IMR-90 (cell line): ENCODE measurements around the gene UBE2G1. TPM values are rescaled to one million over a fixed set of nuclear protein-coding genes. Genes with fewer than 3 reads are reported as not detected.

Source experiments
- ATAC-seq: fragments of 200-7000 bp; cut with Tn5 transposase; 2 replicates; pipeline ENCODE4 v1.9.1; 2020; ENCODE audit warnings: low read depth, mild to moderate bottlenecking, moderate library complexity
- BruUV-seq: library from RNA; stranded (reverse); fragments of 400-500 nt; replicated peaks from 2 replicates; lab custom pipeline; 2021; lab: Mats Ljungman, UMichigan
- CTCF ChIA-PET: fragments of 300-600 bp; formaldehyde crosslinking; extraction: SDS; loops from one replicate; lab custom pipeline; 2021; ENCODE audit warnings: antibody characterized with exemption; lab: Yijun Ruan, JAX
- POLR2A ChIA-PET: fragments of 300-600 bp; sonication (Branson Sonifier 250); formaldehyde crosslinking; loops from one replicate; lab custom pipeline; 2022; ENCODE audit warnings: antibody characterized with exemption; ENCODE audit not compliant: unreplicated experiment; lab: Charles Lee
- DNase-seq: peaks from one replicate; pipeline ENCODE4 v3.0.0; 2013
- H2AFZ ChIP-seq: replicated peaks from 2 replicates; pipeline ENCODE3; 2013; ENCODE audit warnings: low read length, mild to moderate bottlenecking; ENCODE audit not compliant: poor library complexity
- H2AK5ac ChIP-seq: 2 replicates; pipeline ENCODE4 v1.6.1; 2013; ENCODE audit warnings: low read depth, low read length, inconsistent platforms
- H2AK9ac ChIP-seq: replicated peaks from 2 replicates; pipeline ENCODE3; 2013; ENCODE audit warnings: mild to moderate bottlenecking, low read depth, low read length, moderate library complexity; ENCODE audit not compliant: poor library complexity
- H2BK120ac ChIP-seq: 2 replicates; pipeline ENCODE4 v1.6.1; 2013; ENCODE audit warnings: low read depth, low read length, inconsistent platforms
- H2BK15ac ChIP-seq: 3 replicates; pipeline ENCODE4 v1.6.1; 2013; ENCODE audit warnings: low read depth, low read length, inconsistent platforms
- H2BK20ac ChIP-seq: 2 replicates; pipeline ENCODE4 v1.6.1; 2013; ENCODE audit warnings: low read depth, mild to moderate bottlenecking, inconsistent platforms, low read length, moderate library complexity
- H2BK5ac ChIP-seq: 2 replicates; pipeline ENCODE4 v1.6.1; 2013; ENCODE audit warnings: mild to moderate bottlenecking, low read depth, low read length, inconsistent platforms; ENCODE audit not compliant: poor library complexity, severe bottlenecking
- H3K14ac ChIP-seq: replicated peaks from 2 replicates; pipeline ENCODE4 v1.6.1; 2013; ENCODE audit warnings: low read depth, low read length, inconsistent platforms
- H3K18ac ChIP-seq: 2 replicates; pipeline ENCODE4 v1.6.1; 2013; ENCODE audit warnings: low read depth, low read length, control low read depth
- H3K23ac ChIP-seq: 2 replicates; pipeline ENCODE4 v1.6.1; 2013; ENCODE audit warnings: low read depth, low read length, inconsistent platforms
- H3K27ac ChIP-seq: 2 replicates; pipeline ENCODE4 v1.5.1; 2013; ENCODE audit warnings: mild to moderate bottlenecking, control low read depth, low read length; ENCODE audit not compliant: insufficient read depth
- H3K27me3 ChIP-seq: 2 replicates; pipeline ENCODE4 v1.6.1; 2013; ENCODE audit warnings: low read length; ENCODE audit not compliant: control insufficient read depth, insufficient read depth
- H3K36me3 ChIP-seq: 2 replicates; pipeline ENCODE4 v1.6.1; 2013; ENCODE audit warnings: low read length, mixed read lengths; ENCODE audit not compliant: control insufficient read depth, insufficient read depth
- H3K4ac ChIP-seq: 2 replicates; pipeline ENCODE4 v1.6.1; 2013; ENCODE audit warnings: low read depth, low read length, inconsistent platforms
- H3K4me1 ChIP-seq: 2 replicates; pipeline ENCODE4 v1.6.1; 2013; ENCODE audit warnings: low read length, mixed read lengths; ENCODE audit not compliant: control insufficient read depth, insufficient read depth
- H3K4me2 ChIP-seq: 2 replicates; pipeline ENCODE4 v1.6.1; 2013; ENCODE audit warnings: low read depth, mild to moderate bottlenecking, control low read depth, low read length, moderate library complexity
- H3K4me3 ChIP-seq: 2 replicates; pipeline ENCODE4 v1.5.1; 2013; ENCODE audit warnings: low read depth, mild to moderate bottlenecking, control low read depth, low read length, moderate library complexity; ENCODE audit not compliant: insufficient read depth
- H3K56ac ChIP-seq: 2 replicates; pipeline ENCODE4 v1.6.1; 2013; ENCODE audit warnings: low read length, inconsistent platforms; ENCODE audit not compliant: insufficient read depth; ENCODE audit errors: extremely low read depth
- H3K79me1 ChIP-seq, 2 experiments: 2 replicates each; pipeline ENCODE4 v1.6.1; 2013; ENCODE audit warnings: low read length in 2 of 2, inconsistent platforms in 1 of 2, low read depth in 1 of 2
- H3K9ac ChIP-seq: 2 replicates; pipeline ENCODE4 v1.6.1; 2013; ENCODE audit warnings: low read depth, low read length, control low read depth
- H3K9me1 ChIP-seq: 2 replicates; pipeline ENCODE4 v1.6.1; 2013; ENCODE audit warnings: low read length, inconsistent platforms; ENCODE audit not compliant: insufficient read depth
- H3K9me3 ChIP-seq: 2 replicates; pipeline ENCODE4 v1.6.1; 2013; ENCODE audit warnings: low read length; ENCODE audit not compliant: control insufficient read depth, insufficient read depth
- H4K20me1 ChIP-seq: 2 replicates; pipeline ENCODE4 v1.6.1; 2013; ENCODE audit warnings: low read length, inconsistent platforms; ENCODE audit not compliant: insufficient read depth
- H4K5ac ChIP-seq: 2 replicates; pipeline ENCODE4 v1.6.1; 2013; ENCODE audit warnings: mild to moderate bottlenecking, low read depth, low read length, control low read depth
- H4K8ac ChIP-seq, 2 experiments: 2 replicates each; pipeline ENCODE4 v1.6.1; 2013; ENCODE audit warnings: low read depth in 2 of 2, low read length in 2 of 2, control low read depth in 1 of 2, inconsistent platforms in 1 of 2
- H4K91ac ChIP-seq: 2 replicates; pipeline ENCODE4 v1.6.1; 2013; ENCODE audit warnings: low read depth, low read length, inconsistent platforms; ENCODE audit not compliant: insufficient read depth
- BHLHE40 ChIP-seq: fragments of 150-350 bp; IDR thresholded peaks from 2 replicates; pipeline ENCODE4 v1.6.1; 2016; ENCODE audit warnings: mild to moderate bottlenecking, low read depth, low read length
- CEBPB ChIP-seq: IDR thresholded peaks from 2 replicates; pipeline ENCODE4 v1.6.1; 2012; ENCODE audit warnings: low read depth, low read length, improper control_type of control experiment
- CHD1 ChIP-seq: IDR thresholded peaks from 2 replicates; pipeline ENCODE4 v1.6.1; 2012; ENCODE audit warnings: low read depth, low read length, improper control_type of control experiment
- FOS ChIP-seq: fragments of 150-350 bp; IDR thresholded peaks from 2 replicates; pipeline ENCODE4 v1.6.1; 2016; ENCODE audit warnings: low read depth, low read length
- MAFK ChIP-seq: IDR thresholded peaks from 2 replicates; pipeline ENCODE4 v1.6.1; 2012; ENCODE audit warnings: low read depth, low read length, improper control_type of control experiment
- MAZ ChIP-seq: IDR thresholded peaks from 2 replicates; pipeline ENCODE4 v1.6.1; 2012; ENCODE audit warnings: low read depth, mild to moderate bottlenecking, low read length, improper control_type of control experiment, moderate library complexity, borderline replicate concordance
- MXI1 ChIP-seq: IDR thresholded peaks from 2 replicates; pipeline ENCODE4 v1.6.1; 2012; ENCODE audit warnings: low read depth, mild to moderate bottlenecking, low read length, moderate library complexity, borderline replicate concordance
- NFE2L2 ChIP-seq: fragments of 150-350 bp; IDR thresholded peaks from 2 replicates; pipeline ENCODE4 v1.6.1; 2016; ENCODE audit warnings: low read depth, mild to moderate bottlenecking, low read length
- POLR2A ChIP-seq: IDR thresholded peaks from 2 replicates; pipeline ENCODE4 v1.6.1; 2012; ENCODE audit warnings: mild to moderate bottlenecking, low read depth, low read length
- RAD21 ChIP-seq: IDR thresholded peaks from 2 replicates; pipeline ENCODE4 v1.6.1; 2012; ENCODE audit warnings: low read length, improper control_type of control experiment
- RCOR1 ChIP-seq: IDR thresholded peaks from 2 replicates; pipeline ENCODE4 v1.6.1; 2012; ENCODE audit warnings: mild to moderate bottlenecking, low read length, improper control_type of control experiment; ENCODE audit not compliant: insufficient replicate concordance
- RFX5 ChIP-seq: IDR thresholded peaks from 2 replicates; pipeline ENCODE4 v1.8.0; 2012; ENCODE audit warnings: low read depth, mild to moderate bottlenecking, low read length, moderate library complexity
- SMC3 ChIP-seq: fragments of 150-350 bp; IDR thresholded peaks from 2 replicates; pipeline ENCODE4 v1.6.1; 2016; ENCODE audit warnings: low read depth, mild to moderate bottlenecking, antibody characterized with exemption, low read length, moderate library complexity
- WGBS, 2 experiments: methylation state at CpG; one replicate each; pipeline versions ENCODE4 v1.1.5 to v1.1.7; 2013; ENCODE audit warnings: missing lambda C conversion rate in 2 of 2; ENCODE audit not compliant: insufficient read length in 1 of 2; ENCODE audit errors: extremely low coverage in 2 of 2; 5-methylcytosine and 5-hydroxymethylcytosine counted together
- dilution Hi-C: fragments of 300-500 bp; cut with HindIII; formaldehyde crosslinking; loops from one replicate; pipeline ENCODE4 v1.14.3; 2018; ENCODE audit warnings: low sequenced_read_pairs; ENCODE audit not compliant: unreplicated experiment
- in situ Hi-C: fragments of 300-500 bp; cut with MboI; formaldehyde crosslinking; loops from 3 replicates; pipeline ENCODE4 v1.14.3; 2019; ENCODE audit warnings: low sequenced_read_pairs, inconsistent platforms, mixed read lengths
- intact Hi-C: fragments of 100-400 bp; cut with micrococcal nuclease; formaldehyde crosslinking; loops from 2 replicates; pipeline ENCODE4 v1.10.0; 2022
- polyA plus RNA-seq, 3 experiments: library from polyadenylated mRNA; depleted of rRNA; stranded (reverse); fragments of >200 nt; gene quantifications; 2 replicates each; pipeline ENCODE4 v1.2.3, GENCODE V29; 2012; ENCODE audit warnings: low replicate concordance in 1 of 3
- total RNA-seq: library from RNA; depleted of rRNA; stranded (reverse); fragments of >200 nt; gene quantifications from 2 replicates; pipeline ENCODE4 v1.2.3, GENCODE V29; 2012
- TF ChIP-seq, protein P1 (sequence below): conservative IDR thresholded peaks from 2 replicates; pipeline ENCODE4 v1.5.1; 2012; ENCODE audit warnings: mild to moderate bottlenecking, low read depth, low read length, improper control_type of control experiment
- TF ChIP-seq, protein P2 (sequence below): fragments of 150-350 bp; IDR thresholded peaks from 2 replicates; pipeline ENCODE4 v1.6.1; 2017; ENCODE audit warnings: mild to moderate bottlenecking, antibody characterized with exemption, low read length, low read depth
- TF ChIP-seq, protein P3 (sequence below): fragments of 150-350 bp; IDR thresholded peaks from 2 replicates; pipeline ENCODE4 v1.6.1; 2016; ENCODE audit warnings: low read depth, mild to moderate bottlenecking, low read length, moderate library complexity, borderline replicate concordance

UBE2G1 gene
- total and polyA plus RNA-seq, 2 of the 4 experiments (the other 2 are of a cell fraction) = 26.3 to 26.6 TPM

DNA sequence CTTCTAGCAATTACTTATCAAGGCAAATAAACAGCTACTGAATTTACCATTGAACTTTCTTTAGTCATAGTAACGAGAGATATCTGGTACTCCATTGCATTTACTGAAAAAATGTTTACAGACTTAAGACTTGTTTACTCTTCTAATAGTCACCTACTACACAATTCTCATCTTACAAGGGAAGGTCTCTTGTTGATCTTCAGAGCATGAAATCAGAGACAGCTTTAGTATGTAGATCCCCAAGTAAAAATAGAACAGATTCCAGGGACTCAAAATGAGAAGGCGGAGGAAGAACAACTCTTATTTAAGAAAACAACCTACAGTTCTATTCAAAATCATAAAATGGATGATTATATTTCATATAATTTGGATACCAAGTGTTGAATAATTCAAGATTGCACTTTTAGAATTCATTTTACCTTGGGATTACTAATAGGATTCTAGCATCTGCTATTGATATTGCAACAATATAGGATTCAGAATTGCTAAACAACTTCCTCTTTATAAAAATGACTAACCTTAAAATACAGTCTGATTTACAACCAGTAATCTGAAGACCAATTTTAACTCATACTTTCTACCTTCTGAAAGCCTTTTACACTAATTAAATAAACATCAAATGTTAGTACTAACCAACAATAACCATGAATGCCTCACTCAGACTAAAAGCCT lies 20.8 kb downstream of the UBE2G1 start:
- Histone ChIP-seq H2AFZ (no peak overlapping the region), H3K56ac (no peak overlapping the region), H3K27me3 (no peaks in the 10 kb centered on the region), H3K9me1 (peaks cover 12% of the 10 kb centered on the region), H3K36me3 (no peaks in the 10 kb centered on the region), H2AK9ac (no peak overlapping the region), H3K4ac (no peak overlapping the region), H2BK20ac (no peak overlapping the region), H3K4me2 (no peak overlapping the region; the same call in 1 of the 2 replicates), H2BK15ac (no peak overlapping the region), H2AK5ac (no peak overlapping the region), H4K5ac (no peak overlapping the region), H3K4me1 (peaks cover 9% of the 10 kb centered on the region), H4K8ac (no peak overlapping the region), H3K18ac (no peak overlapping the region), H3K9me3 (no peaks in the 10 kb centered on the region), H3K14ac (no peak overlapping the region), H3K79me1 (peaks cover 22 to 62% of the 10 kb centered on the region in 2 experiments), H3K9ac (no peak overlapping the region), H3K23ac (no peak overlapping the region), H3K27ac (no peak overlapping the region), H2BK5ac (no peak overlapping the region), H3K4me3 (no peak overlapping the region), H4K20me1 (peaks cover 89% of the 10 kb centered on the region), H4K91ac (no peak overlapping the region), H2BK120ac (no peak overlapping the region)
- no TSS peak for BruUV-seq
- in situ Hi-C loops (no loop called here), intact Hi-C loops (no loop called here), dilution Hi-C loops (no loop called here)
- POLR2A ChIA-PET = no interaction called here
- TF ChIP-seq CEBPB (no peak), MAZ (no peak), RFX5 (no peak), FOS (no peak), MAFK (no peak), RCOR1 (no peak), SMC3 (no peak), NFE2L2 (no peak), RAD21 (no peak), MXI1 (no peak), BHLHE40 (no peak), CHD1 (no peak), POLR2A (no peak)
- TF ChIP-seq, protein P1, sequence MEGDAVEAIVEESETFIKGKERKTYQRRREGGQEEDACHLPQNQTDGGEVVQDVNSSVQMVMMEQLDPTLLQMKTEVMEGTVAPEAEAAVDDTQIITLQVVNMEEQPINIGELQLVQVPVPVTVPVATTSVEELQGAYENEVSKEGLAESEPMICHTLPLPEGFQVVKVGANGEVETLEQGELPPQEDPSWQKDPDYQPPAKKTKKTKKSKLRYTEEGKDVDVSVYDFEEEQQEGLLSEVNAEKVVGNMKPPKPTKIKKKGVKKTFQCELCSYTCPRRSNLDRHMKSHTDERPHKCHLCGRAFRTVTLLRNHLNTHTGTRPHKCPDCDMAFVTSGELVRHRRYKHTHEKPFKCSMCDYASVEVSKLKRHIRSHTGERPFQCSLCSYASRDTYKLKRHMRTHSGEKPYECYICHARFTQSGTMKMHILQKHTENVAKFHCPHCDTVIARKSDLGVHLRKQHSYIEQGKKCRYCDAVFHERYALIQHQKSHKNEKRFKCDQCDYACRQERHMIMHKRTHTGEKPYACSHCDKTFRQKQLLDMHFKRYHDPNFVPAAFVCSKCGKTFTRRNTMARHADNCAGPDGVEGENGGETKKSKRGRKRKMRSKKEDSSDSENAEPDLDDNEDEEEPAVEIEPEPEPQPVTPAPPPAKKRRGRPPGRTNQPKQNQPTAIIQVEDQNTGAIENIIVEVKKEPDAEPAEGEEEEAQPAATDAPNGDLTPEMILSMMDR = no peak
- TF ChIP-seq, protein P2, sequence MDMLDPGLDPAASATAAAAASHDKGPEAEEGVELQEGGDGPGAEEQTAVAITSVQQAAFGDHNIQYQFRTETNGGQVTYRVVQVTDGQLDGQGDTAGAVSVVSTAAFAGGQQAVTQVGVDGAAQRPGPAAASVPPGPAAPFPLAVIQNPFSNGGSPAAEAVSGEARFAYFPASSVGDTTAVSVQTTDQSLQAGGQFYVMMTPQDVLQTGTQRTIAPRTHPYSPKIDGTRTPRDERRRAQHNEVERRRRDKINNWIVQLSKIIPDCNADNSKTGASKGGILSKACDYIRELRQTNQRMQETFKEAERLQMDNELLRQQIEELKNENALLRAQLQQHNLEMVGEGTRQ = no peak
- TF ChIP-seq, protein P3, sequence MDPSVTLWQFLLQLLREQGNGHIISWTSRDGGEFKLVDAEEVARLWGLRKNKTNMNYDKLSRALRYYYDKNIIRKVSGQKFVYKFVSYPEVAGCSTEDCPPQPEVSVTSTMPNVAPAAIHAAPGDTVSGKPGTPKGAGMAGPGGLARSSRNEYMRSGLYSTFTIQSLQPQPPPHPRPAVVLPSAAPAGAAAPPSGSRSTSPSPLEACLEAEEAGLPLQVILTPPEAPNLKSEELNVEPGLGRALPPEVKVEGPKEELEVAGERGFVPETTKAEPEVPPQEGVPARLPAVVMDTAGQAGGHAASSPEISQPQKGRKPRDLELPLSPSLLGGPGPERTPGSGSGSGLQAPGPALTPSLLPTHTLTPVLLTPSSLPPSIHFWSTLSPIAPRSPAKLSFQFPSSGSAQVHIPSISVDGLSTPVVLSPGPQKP = no peak
- WGBS, 2 experiments = no CpG with 5 or more reads among the region's 2 CpGs
- CTCF ChIA-PET = no interaction called here
- 0 out of 2 replicates have a peak, but pooled peaks have one; percentile 13 for ATAC-seq
- no peak for DNase-seq
